H9 (cell line): ENCODE data around the gene RIBC2. TPM values are rescaled to one million over a fixed set of nuclear protein-coding genes. Genes with fewer than 3 reads are reported as not detected.

ENCODE experiments used
- DNase-seq: peaks from one replicate; pipeline ENCODE4 v3.0.0-alpha.2; 2017
- H2AFZ ChIP-seq: one replicate; pipeline ENCODE4 v1.6.1; 2013; ENCODE audit warnings: mild to moderate bottlenecking, low read length, control low read depth, moderate library complexity
- H2AK5ac ChIP-seq: 2 replicates; pipeline ENCODE4 v1.6.1; 2013; ENCODE audit warnings: low read length, control low read depth, mixed read lengths; ENCODE audit not compliant: insufficient read length
- H2BK120ac ChIP-seq: one replicate; pipeline ENCODE4 v1.6.1; 2013; ENCODE audit warnings: low read depth, mild to moderate bottlenecking, low read length, control low read depth, inconsistent platforms; ENCODE audit not compliant: poor library complexity, severe bottlenecking
- H2BK12ac ChIP-seq: 2 replicates; pipeline ENCODE4 v1.6.1; 2013; ENCODE audit warnings: low read length, control low read depth, mixed read lengths, low read depth; ENCODE audit not compliant: insufficient read length
- H2BK15ac ChIP-seq: 2 replicates; pipeline ENCODE4 v1.6.1; 2013; ENCODE audit warnings: low read depth, low read length, control low read depth
- H2BK20ac ChIP-seq: one replicate; pipeline ENCODE4 v1.6.1; 2013; ENCODE audit warnings: low read depth, mild to moderate bottlenecking, low read length, control low read depth, inconsistent platforms; ENCODE audit not compliant: poor library complexity, severe bottlenecking
- H2BK5ac ChIP-seq: 2 replicates; pipeline ENCODE4 v1.6.1; 2013; ENCODE audit warnings: low read length, control low read depth, mixed read lengths; ENCODE audit not compliant: insufficient read length
- H3K14ac ChIP-seq: 2 replicates; pipeline ENCODE4 v1.6.1; 2013; ENCODE audit warnings: low read length, control low read depth; ENCODE audit not compliant: insufficient read depth
- H3K18ac ChIP-seq: 2 replicates; pipeline ENCODE4 v1.6.1; 2013; ENCODE audit warnings: low read depth, mild to moderate bottlenecking, mixed read lengths, low read length, control low read depth; ENCODE audit not compliant: insufficient read length
- H3K23ac ChIP-seq: 2 replicates; pipeline ENCODE4 v1.6.1; 2013; ENCODE audit warnings: low read length, control low read depth, mixed read lengths, low read depth; ENCODE audit not compliant: insufficient read length
- H3K23me2 ChIP-seq: 2 replicates; pipeline ENCODE4 v1.6.1; 2013; ENCODE audit warnings: low read depth, mild to moderate bottlenecking, mixed read lengths, low read length, control low read depth; ENCODE audit not compliant: insufficient read length, poor library complexity, severe bottlenecking
- H3K27ac ChIP-seq: 2 replicates; pipeline ENCODE4 v1.5.1; 2013; ENCODE audit warnings: low read length, control low read depth, mixed read lengths, low read depth; ENCODE audit not compliant: insufficient read length
- H3K27me3 ChIP-seq: 2 replicates; pipeline ENCODE4 v1.6.1; 2013; ENCODE audit warnings: low read length, control low read depth, inconsistent platforms; ENCODE audit not compliant: insufficient read depth
- H3K4ac ChIP-seq: 2 replicates; pipeline ENCODE4 v1.6.1; 2013; ENCODE audit warnings: low read depth, mild to moderate bottlenecking, control low read depth, inconsistent platforms, low read length, moderate library complexity
- H3K4me1 ChIP-seq: 2 replicates; pipeline ENCODE4 v1.6.1; 2013; ENCODE audit warnings: low read length, control low read depth, inconsistent platforms; ENCODE audit not compliant: insufficient read depth
- H3K4me2 ChIP-seq: 2 replicates; pipeline ENCODE4 v1.6.1; 2013; ENCODE audit warnings: low read length, control low read depth, mixed read lengths; ENCODE audit not compliant: insufficient read length, insufficient read depth
- H3K56ac ChIP-seq: 2 replicates; pipeline ENCODE4 v1.6.1; 2013; ENCODE audit warnings: low read depth, mild to moderate bottlenecking, mixed read lengths, low read length, control low read depth; ENCODE audit not compliant: insufficient read length
- H3K79me1 ChIP-seq: 2 replicates; pipeline ENCODE4 v1.6.1; 2013; ENCODE audit warnings: low read depth, mild to moderate bottlenecking, moderate library complexity, low read length, control low read depth, inconsistent platforms; ENCODE audit not compliant: insufficient read depth, poor library complexity, severe bottlenecking
- H3K79me2 ChIP-seq: 2 replicates; pipeline ENCODE4 v1.6.1; 2013; ENCODE audit warnings: low read length, control low read depth, inconsistent platforms; ENCODE audit not compliant: insufficient read depth
- H3K9ac ChIP-seq: 2 replicates; pipeline ENCODE4 v1.6.1; 2013; ENCODE audit warnings: low read length, control low read depth, mixed read lengths; ENCODE audit not compliant: insufficient read length; ENCODE audit errors: extremely low read depth
- H3K9me3 ChIP-seq: one replicate; pipeline ENCODE4 v1.6.1; 2013; ENCODE audit warnings: low read depth, low read length, inconsistent platforms; ENCODE audit not compliant: control insufficient read depth
- H3T11ph ChIP-seq: one replicate; pipeline ENCODE4 v1.6.1; 2013; ENCODE audit warnings: mild to moderate bottlenecking, low read length, control low read depth, inconsistent platforms
- H4K20me1 ChIP-seq: one replicate; pipeline ENCODE4 v1.6.1; 2013; ENCODE audit not compliant: control insufficient read depth, insufficient read length, insufficient read depth
- H4K5ac ChIP-seq: 2 replicates; pipeline ENCODE4 v1.6.1; 2013; ENCODE audit warnings: low read depth, mild to moderate bottlenecking, mixed read lengths, low read length, control low read depth; ENCODE audit not compliant: insufficient read length
- H4K8ac ChIP-seq: replicated peaks from 2 replicates; pipeline ENCODE4 v1.6.1; 2013; ENCODE audit warnings: low read length, control low read depth, mixed read lengths, low read depth; ENCODE audit not compliant: insufficient read length
- H4K91ac ChIP-seq: 2 replicates; pipeline ENCODE4 v1.6.1; 2013; ENCODE audit warnings: low read depth, mild to moderate bottlenecking, moderate library complexity, mixed read lengths, low read length, control low read depth; ENCODE audit not compliant: insufficient read length
- H3K27ac Mint-ChIP-seq, 3 experiments: 2 replicates in 2 of 3; 3 replicates in 1 of 3; pipeline ENCODE4 v1.8.0; 2020 to 2021; ENCODE audit warnings: mixed read lengths in 3 of 3, mild to moderate bottlenecking in 1 of 3, moderate library complexity in 1 of 3
- H3K27me3 Mint-ChIP-seq: 2 replicates; pipeline ENCODE4 v1.8.0; 2021; ENCODE audit warnings: low read depth, mild to moderate bottlenecking, moderate library complexity, mixed read lengths
- H3K36me3 Mint-ChIP-seq, 3 experiments: 2 replicates in 2 of 3; 3 replicates in 1 of 3; pipeline ENCODE4 v1.8.0; 2020 to 2021; ENCODE audit warnings: low read depth in 3 of 3, mixed read lengths in 3 of 3; ENCODE audit not compliant: insufficient read depth in 1 of 3
- H3K4me1 Mint-ChIP-seq, 2 experiments: 2 replicates each; pipeline ENCODE4 v1.8.0; 2020; ENCODE audit warnings: mixed read lengths in 2 of 2
- H3K4me3 Mint-ChIP-seq, 2 experiments: 2 replicates in 1 of 2; 3 replicates in 1 of 2; pipeline ENCODE4 v1.8.0; 2020 to 2021; ENCODE audit warnings: mild to moderate bottlenecking in 2 of 2, mixed read lengths in 2 of 2, moderate library complexity in 1 of 2
- H3K9me3 Mint-ChIP-seq, 2 experiments: 2 replicates in 1 of 2; 3 replicates in 1 of 2; pipeline ENCODE4 v1.8.0; 2020; ENCODE audit warnings: mild to moderate bottlenecking in 2 of 2, mixed read lengths in 2 of 2, moderate library complexity in 1 of 2
- CTCF ChIP-seq: fragments of 200-600 bp; sonication (generic); conservative IDR thresholded peaks from 3 replicates; pipeline ENCODE4 v1.8.0; 2021; ENCODE audit warnings: antibody characterized with exemption, mild to moderate bottlenecking
- WGBS: extraction: QIAGEN DNeasy Blood & Tissue Kit; methylation state at CpG from one replicate; pipeline ENCODE4 v1.1.7; 2013; ENCODE audit warnings: missing lambda C conversion rate, low lambda C conversion rate, mixed read lengths; ENCODE audit not compliant: insufficient read length; ENCODE audit errors: extremely low coverage; 5-methylcytosine and 5-hydroxymethylcytosine counted together
- total RNA-seq: library from RNA; stranded (reverse); gene quantifications from 2 replicates; pipeline ENCODE4 v1.2.1, GENCODE V29; 2021

Gene RIBC2
- total RNA-seq, 1 experiment from 2014 or later = 4.1 TPM

- H2AFZ ChIP-seq = no peak overlapping the region
- H3K9me3 ChIP-seq = no peaks in the 10 kb centered on the region
- no peak overlapping the region for H3T11ph ChIP-seq
- H4K8ac ChIP-seq = no peak overlapping the region
- H3K4me3 Mint-ChIP-seq = no peak overlapping the region
- H3K27me3 ChIP-seq = no peaks in the 10 kb centered on the region
- no peaks in the 10 kb centered on the region for H3K79me2 ChIP-seq
- no peaks in the 10 kb centered on the region for H3K4me1 ChIP-seq
- no peak overlapping the region for H3K18ac ChIP-seq
- H3K27ac ChIP-seq = no peak overlapping the region
- H2AK5ac ChIP-seq = no peak overlapping the region
- no CpG with 5 or more reads among the region's 14 CpGs for WGBS
- no peak overlapping the region for H3K14ac ChIP-seq
- no peak overlapping the region for H2BK12ac ChIP-seq
- peaks cover 16% of the 10 kb centered on the region for H3K27me3 Mint-ChIP-seq
- H3K56ac ChIP-seq = no peak overlapping the region
- H4K91ac ChIP-seq = no peak overlapping the region
- H3K79me1 ChIP-seq = no peaks in the 10 kb centered on the region
- DNase-seq = no peak
- H3K27ac Mint-ChIP-seq = no peak overlapping the region; a peak in 1 of 7 replicates
- peaks cover 2 to 15% (median 6%) of the 10 kb centered on the region in 3 experiments; a peak in 5 of 7 replicates for H3K36me3 Mint-ChIP-seq
- no peak overlapping the region for H3K23ac ChIP-seq
- H2BK15ac ChIP-seq = no peak overlapping the region
- no peaks in the 10 kb centered on the region for H4K20me1 ChIP-seq
- no peaks in the 10 kb centered on the region for H3K23me2 ChIP-seq
- H3K9ac ChIP-seq = no peak overlapping the region
- H3K4me1 Mint-ChIP-seq = peaks cover 3 to 9% of the 10 kb centered on the region in 2 experiments; a peak in 3 of 4 replicates
- H4K5ac ChIP-seq = no peak overlapping the region
- H3K9me3 Mint-ChIP-seq = peaks cover 0 to 8% of the 10 kb centered on the region in 2 experiments; a peak in 2 of 5 replicates
- no peak overlapping the region for H2BK5ac ChIP-seq
- H3K4ac ChIP-seq = no peak overlapping the region
- TF ChIP-seq CTCF = no peak
- no peak overlapping the region for H2BK120ac ChIP-seq
- H2BK20ac ChIP-seq = no peak overlapping the region
- no peak overlapping the region for H3K4me2 ChIP-seq
Observed at GRCh38 chr22:45424241-45424731, 10.8 kb downstream of the RIBC2 start.
